Upper lobe of right lung (tissue), 1 donor: Measurements from ENCODE around the gene MCTP1. TPM values are rescaled to one million over a fixed set of nuclear protein-coding genes. Genes with fewer than 3 reads are reported as not detected.

Source experiments
- ATAC-seq: fragments of 200-7000 bp; cut with Tn5 transposase; one replicate; pipeline ENCODE4 v1.9.1; 2020; ENCODE audit warnings: mild to moderate bottlenecking, moderate library complexity
- DNase-seq: peaks from one replicate; pipeline ENCODE4 v3.0.0-alpha.2; 2020
- H3K27ac ChIP-seq: fragments of 200-600 bp; one replicate; pipeline ENCODE4 v1.8.0; 2022
- H3K27me3 ChIP-seq: fragments of 200-600 bp; one replicate; pipeline ENCODE4 v1.8.0; 2022; ENCODE audit warnings: mild to moderate bottlenecking
- H3K36me3 ChIP-seq: fragments of 200-600 bp; one replicate; pipeline ENCODE4 v1.8.0; 2022
- H3K4me1 ChIP-seq: fragments of 200-600 bp; one replicate; pipeline ENCODE4 v1.8.0; 2022
- H3K4me3 ChIP-seq: fragments of 200-600 bp; one replicate; pipeline ENCODE4 v1.8.0; 2022; ENCODE audit warnings: mild to moderate bottlenecking
- H3K9me3 ChIP-seq: fragments of 200-600 bp; one replicate; pipeline ENCODE4 v1.8.0; 2022
- intact Hi-C: fragments of 100-400 bp; cut with DNase I; formaldehyde crosslinking; loops from one replicate; pipeline ENCODE4 v1.11.0; 2022
- total RNA-seq: library from RNA; stranded (reverse); fragmentation: NEBNext Ultra II Directional; extraction: Animal tissue kit (Norgen Biotek cat#: 25700); gene quantifications from one replicate; pipeline ENCODE4 v1.2.1, GENCODE V29; 2021
- TF ChIP-seq, protein P1 (sequence below): fragments of 200-600 bp; IDR thresholded peaks from one replicate; pipeline ENCODE4 v1.8.0; 2022; ENCODE audit warnings: antibody characterized with exemption
- donor health status: DM: no; HTN: yes; CAD: no; lungs with severe emphysema.

Gene MCTP1
- total RNA-seq, 1 donor from 2014 or later, result 40.7 TPM

DNA sequence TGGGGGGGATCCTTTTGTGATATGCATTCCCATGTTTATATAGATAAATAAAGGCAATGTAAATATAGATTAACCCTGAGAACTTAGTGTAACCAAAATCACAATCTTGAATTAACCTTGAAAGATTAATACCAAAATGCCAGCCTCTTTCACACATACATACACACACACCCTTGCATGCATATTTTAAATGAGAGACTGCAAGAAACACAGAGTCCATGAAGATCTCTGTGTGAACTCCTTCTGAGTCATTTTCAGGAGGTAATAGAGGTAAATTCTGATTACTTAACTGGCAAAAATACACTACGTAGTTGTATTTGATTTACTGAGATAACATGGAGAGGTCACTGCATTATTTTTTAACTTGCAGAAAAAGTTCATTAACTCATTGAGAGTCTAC lies 548.4 kb downstream of the MCTP1 start:
- no peak for ATAC-seq
- no peak for DNase-seq
- Histone ChIP-seq H3K9me3 (no peaks in the 10 kb centered on the region), H3K4me3 (no peak overlapping the region), H3K27ac (no peak overlapping the region), H3K4me1 (no peaks in the 10 kb centered on the region), H3K27me3 (no peaks in the 10 kb centered on the region), H3K36me3 (no peaks in the 10 kb centered on the region)
- intact Hi-C loops, result no loop called here
- TF ChIP-seq, protein P1, sequence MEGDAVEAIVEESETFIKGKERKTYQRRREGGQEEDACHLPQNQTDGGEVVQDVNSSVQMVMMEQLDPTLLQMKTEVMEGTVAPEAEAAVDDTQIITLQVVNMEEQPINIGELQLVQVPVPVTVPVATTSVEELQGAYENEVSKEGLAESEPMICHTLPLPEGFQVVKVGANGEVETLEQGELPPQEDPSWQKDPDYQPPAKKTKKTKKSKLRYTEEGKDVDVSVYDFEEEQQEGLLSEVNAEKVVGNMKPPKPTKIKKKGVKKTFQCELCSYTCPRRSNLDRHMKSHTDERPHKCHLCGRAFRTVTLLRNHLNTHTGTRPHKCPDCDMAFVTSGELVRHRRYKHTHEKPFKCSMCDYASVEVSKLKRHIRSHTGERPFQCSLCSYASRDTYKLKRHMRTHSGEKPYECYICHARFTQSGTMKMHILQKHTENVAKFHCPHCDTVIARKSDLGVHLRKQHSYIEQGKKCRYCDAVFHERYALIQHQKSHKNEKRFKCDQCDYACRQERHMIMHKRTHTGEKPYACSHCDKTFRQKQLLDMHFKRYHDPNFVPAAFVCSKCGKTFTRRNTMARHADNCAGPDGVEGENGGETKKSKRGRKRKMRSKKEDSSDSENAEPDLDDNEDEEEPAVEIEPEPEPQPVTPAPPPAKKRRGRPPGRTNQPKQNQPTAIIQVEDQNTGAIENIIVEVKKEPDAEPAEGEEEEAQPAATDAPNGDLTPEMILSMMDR, result no peak

DNA sequence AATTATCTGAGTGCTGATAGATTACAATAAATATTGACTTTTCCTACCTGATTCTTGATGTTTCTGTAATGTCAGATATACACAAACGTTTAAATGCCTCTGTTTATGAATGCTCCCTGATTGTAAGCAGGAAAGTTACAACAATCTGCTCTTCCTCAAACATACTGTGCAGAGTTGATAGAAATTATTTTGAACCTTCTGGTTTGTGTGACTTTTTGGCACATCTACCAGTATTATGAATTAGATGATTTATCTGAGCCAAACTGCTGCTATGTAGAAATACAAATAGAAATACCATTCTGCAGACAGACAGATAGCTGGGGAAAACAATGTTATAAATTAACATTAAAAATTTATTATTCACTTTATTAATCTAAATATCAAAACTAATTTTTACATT lies 553.4 kb downstream of the MCTP1 start:
- no peaks in the 10 kb centered on the region for H3K27me3 ChIP-seq
- TF ChIP-seq, protein P1, result no peak

DNA sequence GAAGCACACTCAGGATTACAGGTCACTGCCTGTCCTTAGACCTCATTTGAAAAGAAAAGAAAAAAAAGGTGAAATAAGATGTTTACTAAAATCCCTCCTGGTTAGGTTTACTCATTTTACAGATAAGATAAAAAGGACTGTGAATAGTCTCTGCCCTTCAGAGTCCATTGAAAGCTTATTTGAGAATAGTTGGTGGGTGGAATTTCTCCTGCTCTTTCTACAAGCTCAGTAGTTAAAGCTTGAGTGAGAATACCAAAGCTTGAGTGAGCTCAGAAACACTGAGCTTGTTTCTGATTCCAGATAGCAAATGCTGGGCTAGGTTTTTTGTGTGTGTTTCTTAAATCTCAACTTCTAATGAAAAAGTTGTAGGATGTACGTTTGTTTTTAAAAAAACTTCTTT lies 559.8 kb downstream of the MCTP1 start:
- H3K4me1 ChIP-seq, result no peaks in the 10 kb centered on the region
- H3K27me3 ChIP-seq, result no peaks in the 10 kb centered on the region
- H3K36me3 ChIP-seq, result no peaks in the 10 kb centered on the region
- intact Hi-C loops, result no loop called here
- no peak overlapping the region for H3K4me3 ChIP-seq
- ATAC-seq (no peak), DNase-seq (no peak)
- TF ChIP-seq, protein P1, result no peak
- no peaks in the 10 kb centered on the region for H3K9me3 ChIP-seq
- H3K27ac ChIP-seq, result no peak overlapping the region

More for the DNA sequence above, 553.4 kb downstream of the MCTP1 start:
- H3K4me1 ChIP-seq, result no peaks in the 10 kb centered on the region
- H3K9me3 ChIP-seq, result no peaks in the 10 kb centered on the region
- no peak overlapping the region for H3K4me3 ChIP-seq
- intact Hi-C loops, result no loop called here
- no peaks in the 10 kb centered on the region for H3K36me3 ChIP-seq
- no peak for DNase-seq
- ATAC-seq, result no peak
- no peak overlapping the region for H3K27ac ChIP-seq

DNA sequence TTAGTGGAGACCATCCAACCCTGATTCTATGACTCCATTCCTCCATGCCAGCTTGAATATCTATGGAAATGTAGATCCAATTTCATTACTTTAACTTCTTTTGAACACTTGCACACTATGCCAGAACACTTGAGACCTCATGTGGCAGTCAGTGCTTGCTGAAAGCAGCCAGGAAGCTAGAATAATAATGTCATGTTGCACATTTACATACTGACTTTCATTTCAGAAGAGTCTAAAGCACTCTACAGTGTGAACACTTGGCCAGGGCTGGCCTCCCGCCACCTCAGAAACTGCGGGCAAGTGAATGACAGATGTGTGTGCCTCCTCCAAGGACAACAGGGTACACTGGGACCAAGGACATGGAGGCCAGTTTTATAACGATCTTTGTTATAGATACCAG lies 569.1 kb downstream of the MCTP1 start:
- Histone ChIP-seq H3K36me3 (peaks cover 10% of the 10 kb centered on the region), H3K4me3 (no peak overlapping the region), H3K4me1 (no peaks in the 10 kb centered on the region), H3K9me3 (no peaks in the 10 kb centered on the region), H3K27ac (no peak overlapping the region), H3K27me3 (no peaks in the 10 kb centered on the region)
- TF ChIP-seq, protein P1, result no peak
- ATAC-seq (no peak), DNase-seq (no peak)
- intact Hi-C loops, result no loop called here

DNA sequence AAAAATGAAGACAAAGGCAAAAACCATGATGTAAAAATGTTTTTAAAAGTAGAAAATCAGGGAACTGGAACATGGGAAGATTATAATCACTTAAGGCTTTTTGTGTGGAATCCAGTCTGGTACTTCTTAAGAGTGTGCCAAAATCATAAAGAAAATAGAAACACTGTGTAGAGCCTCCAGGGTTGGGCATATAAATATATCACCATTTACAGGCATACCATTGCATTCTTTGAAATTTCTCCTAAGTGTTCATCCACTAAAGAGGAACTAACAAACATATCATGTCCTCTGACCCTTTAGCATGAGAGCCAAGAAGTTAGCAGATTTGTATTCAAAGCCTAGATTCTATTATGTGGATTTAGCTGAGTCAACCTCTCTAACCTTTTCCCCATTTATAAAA lies 573.1 kb downstream of the MCTP1 start:
- Histone ChIP-seq H3K36me3 (peaks cover 15% of the 10 kb centered on the region), H3K27me3 (no peaks in the 10 kb centered on the region), H3K27ac (no peak overlapping the region), H3K4me1 (no peaks in the 10 kb centered on the region), H3K4me3 (no peak overlapping the region), H3K9me3 (no peaks in the 10 kb centered on the region)
- TF ChIP-seq, protein P1, result no peak
- DNase-seq, result no peak
- ATAC-seq, result no peak
- intact Hi-C loops, result no loop called here

DNA sequence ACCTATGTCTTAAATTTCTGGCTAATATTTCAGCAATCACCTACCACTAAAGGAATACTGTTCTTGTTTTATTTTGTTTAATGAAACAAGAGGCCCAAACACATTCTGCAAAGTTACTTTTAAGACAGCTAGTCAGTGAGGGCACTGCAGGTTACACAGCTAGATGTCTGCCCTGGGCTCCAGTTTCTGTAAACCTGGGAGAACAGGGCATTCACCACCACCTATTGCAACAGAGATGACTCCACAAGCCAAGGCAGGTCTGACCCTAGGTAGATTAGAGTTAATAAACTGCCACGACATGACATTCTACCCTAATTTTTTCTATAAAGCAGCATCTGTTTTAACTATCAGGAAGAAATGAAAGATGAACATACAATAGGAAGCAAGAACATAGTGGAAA lies 575.6 kb downstream of the MCTP1 start:
- TF ChIP-seq, protein P1, result no peak
- no peaks in the 10 kb centered on the region for H3K27me3 ChIP-seq
- H3K27ac ChIP-seq, result no peak overlapping the region
- H3K36me3 ChIP-seq, result peaks cover 10% of the 10 kb centered on the region
- ATAC-seq (no peak), DNase-seq (no peak)
- no peaks in the 10 kb centered on the region for H3K4me1 ChIP-seq
- no peaks in the 10 kb centered on the region for H3K9me3 ChIP-seq
- intact Hi-C loops, result no loop called here
- H3K4me3 ChIP-seq, result no peak overlapping the region
